Skin of body (tissue), 2 donors: ENCODE measurements around the gene PTPRN2. TPM values are rescaled to one million over a fixed set of nuclear protein-coding genes. Genes with fewer than 3 reads are reported as not detected.

Source experiments
- DNase-seq: peaks from one replicate; lab custom pipeline; 2025; lab: John Stamatoyannopoulos, UW
- total RNA-seq: library from RNA; depleted of rRNA; stranded (reverse); fragments of >200 nt; gene quantifications from one replicate; pipeline ENCODE4 v1.2.3, GENCODE V29; 2014

PTPRN2 gene
- total RNA-seq, 1 donor from 2014 or later = 0.99 TPM

DNA sequence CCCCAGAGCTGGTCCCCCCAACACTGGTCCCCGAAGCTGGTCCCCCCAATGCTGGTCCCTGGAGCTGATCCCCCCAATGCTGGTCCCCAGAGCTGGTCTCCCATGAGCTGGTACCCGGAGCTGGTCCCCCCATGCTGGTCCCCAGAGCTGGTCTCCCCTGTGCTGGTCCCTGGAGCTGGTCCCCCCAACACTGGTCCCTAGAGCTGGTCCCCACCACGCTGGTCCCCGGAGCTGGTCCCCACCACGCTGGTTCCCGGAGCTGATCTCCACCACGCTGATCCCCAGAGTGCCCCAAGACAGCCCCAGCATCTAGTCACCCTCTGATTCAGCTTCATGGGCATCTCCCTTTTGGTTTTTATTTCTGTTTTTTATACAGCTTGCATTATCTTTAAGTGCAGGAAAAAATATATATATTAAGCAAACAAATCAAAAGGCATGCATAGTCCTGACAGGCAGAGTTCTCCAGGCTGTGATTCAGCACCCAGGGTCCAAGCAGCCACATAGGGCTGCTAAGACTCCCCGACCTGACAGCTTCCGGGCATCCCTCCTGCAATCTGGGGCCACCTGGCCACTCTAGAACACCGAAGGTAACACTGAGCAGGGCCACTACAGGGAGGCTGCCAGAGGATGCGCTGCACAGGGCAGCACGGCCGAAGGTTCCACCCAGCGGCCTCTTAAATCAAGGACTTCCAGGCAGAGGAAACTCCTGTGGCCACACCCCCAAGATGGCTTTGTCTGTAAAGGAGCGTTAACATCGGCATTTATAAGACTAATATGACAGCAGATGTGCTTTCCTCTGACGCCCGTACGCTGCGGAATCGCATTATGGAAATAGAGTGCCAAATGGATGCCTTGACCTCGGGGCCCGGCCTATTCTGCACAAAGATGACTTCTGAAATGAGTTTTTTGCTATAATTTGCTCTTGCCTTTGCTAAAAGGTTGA lies 215.0 kb downstream of the PTPRN2 start:
- DNase-seq = no peak

DNA sequence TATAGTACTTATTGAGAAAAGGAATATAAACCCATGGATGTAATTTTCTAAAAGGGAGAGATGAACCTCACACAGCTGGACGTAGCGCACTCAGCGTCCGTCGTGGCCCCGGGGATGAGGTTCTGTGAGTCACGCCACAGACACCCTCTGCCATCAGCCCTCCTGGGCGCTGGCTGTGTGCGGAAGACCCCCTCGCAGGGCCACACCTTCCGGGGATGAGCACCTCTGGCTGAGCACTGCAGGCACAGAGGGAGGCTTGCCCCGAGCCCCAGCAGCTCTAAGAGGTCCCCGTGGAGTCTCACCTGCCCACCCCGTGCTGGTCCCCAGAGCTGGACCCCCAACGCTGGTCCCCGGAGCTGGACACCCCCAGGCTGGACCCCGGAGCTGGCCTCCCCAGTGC lies 215.8 kb downstream of the PTPRN2 start:
- no peak for DNase-seq

DNA sequence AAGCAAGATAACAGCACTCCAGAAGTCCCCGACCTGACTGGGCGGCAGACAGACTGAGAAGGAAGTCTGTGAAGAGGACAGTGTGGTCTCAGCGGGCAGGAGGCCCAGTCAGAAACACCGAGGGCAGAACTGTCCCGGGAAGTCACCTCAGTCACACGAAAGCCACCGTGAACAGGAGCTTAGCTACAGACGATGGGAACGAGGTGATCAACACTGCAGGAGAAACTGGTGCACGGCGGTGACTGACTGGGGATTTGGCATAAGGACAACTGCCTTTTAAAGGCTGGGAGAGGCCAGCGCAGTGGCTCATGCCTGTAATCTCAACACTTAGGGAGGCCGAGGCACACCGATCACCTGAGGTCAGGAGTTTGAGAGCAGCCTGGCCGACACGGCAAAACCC lies 217.8 kb downstream of the PTPRN2 start:
- DNase-seq = no peak

DNA sequence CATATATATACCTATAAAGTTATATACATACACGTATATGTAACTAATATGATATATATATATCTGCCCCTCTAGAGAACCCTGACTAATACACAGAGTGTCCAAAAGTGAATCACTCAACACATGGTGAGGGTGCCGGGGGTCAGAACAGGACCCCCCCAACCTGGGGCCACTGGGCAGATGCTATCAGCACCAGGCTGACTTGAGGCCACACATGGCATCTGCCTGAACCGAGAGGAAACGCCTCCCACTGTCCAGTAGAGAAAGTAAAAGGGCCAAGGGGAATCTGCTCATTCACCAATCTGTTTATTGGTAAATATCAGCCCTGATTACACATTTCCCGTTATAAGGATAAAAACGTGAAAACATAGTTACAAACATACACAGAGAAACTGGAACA lies 218.3 kb downstream of the PTPRN2 start:
- no peak for DNase-seq

DNA sequence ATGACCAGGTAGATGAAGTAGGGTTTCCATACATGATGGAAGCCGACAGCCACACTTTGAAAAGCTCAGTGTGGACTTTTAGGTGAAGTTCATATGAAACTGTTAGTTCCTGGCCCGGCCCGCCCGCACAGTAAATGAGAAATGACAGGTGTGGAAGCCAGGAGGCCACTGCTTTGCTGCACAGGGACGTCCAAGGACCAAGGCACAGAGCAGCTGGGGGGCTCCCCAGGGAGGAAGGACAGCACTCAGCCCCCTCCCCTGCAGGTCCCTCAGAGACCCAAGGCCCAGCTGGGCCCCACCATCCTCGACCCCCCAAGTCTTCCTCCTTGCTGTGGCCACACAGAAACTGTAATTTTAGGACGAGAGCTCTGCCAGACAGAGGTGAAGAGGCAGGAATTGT lies 219.2 kb downstream of the PTPRN2 start:
- no peak for DNase-seq

DNA sequence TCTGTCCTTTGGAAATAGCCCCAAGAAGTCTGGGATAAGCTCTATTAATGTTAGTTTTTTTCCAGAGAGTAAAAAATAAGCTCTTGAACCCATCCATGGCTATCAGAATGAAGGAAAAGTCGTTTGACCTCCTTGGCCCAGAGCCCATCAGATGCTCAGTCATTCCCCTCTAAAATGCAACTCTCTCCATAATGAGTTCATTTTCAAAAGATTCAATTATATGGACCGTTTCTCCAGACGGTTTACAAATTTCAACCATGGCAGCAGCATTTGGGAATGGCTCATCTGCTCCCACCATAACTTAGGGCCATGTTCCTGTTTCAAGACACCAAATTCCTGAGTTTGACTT lies 220.0 kb downstream of the PTPRN2 start:
- no peak for DNase-seq

DNA sequence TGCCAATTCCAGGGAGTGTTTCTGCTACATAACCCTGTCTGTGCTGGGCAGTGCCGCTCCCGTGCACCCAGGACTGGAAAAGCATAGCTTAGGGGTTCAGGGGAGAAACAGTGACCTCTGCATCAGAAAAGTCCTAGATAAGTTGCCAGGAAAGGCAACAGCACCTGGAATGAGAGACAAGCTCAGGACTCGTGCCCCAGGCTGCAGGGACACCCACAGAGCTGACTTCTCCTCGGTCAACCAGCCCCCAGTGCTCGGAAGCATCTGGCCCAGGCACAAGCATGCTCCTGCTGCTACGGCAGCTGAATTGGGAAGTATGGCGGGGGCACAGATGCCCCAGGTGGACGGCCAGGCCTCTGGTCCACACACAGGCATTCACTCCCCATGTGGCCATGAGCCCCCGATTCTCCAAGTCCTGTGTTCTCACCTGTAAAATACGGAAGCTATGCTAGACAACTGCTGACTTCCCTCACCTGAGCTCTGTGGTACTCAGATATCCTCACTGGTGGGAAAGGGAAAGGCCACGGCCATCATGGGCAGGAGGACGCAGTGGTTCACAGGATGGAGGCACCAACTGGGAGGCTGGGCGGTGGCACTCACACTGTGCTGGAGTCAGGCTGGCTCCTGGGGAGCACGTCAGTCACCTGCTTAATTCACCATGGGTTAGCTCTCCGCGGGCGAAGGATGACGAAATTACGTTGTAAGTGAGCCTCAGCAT lies 220.5 kb downstream of the PTPRN2 start:
- no peak for DNase-seq

DNA sequence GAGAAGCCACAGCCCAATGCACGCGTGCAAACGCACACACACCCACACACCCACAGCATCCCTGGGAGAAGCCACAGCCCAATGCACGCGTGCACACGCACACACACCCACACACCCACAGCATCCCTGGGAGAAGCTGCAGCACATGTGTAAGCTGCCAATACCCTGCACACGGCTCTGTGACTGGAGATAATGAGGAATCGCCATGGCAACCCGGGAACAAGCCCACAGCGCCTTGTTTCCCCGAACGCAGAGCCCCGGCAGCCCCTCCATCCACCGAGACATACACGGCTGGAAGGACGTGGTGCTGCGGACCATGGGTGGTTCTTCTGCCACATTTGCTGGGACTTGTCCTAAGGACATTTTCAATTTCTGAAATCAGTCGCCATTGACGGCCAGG lies 221.3 kb downstream of the PTPRN2 start:
- no peak for DNase-seq

DNA sequence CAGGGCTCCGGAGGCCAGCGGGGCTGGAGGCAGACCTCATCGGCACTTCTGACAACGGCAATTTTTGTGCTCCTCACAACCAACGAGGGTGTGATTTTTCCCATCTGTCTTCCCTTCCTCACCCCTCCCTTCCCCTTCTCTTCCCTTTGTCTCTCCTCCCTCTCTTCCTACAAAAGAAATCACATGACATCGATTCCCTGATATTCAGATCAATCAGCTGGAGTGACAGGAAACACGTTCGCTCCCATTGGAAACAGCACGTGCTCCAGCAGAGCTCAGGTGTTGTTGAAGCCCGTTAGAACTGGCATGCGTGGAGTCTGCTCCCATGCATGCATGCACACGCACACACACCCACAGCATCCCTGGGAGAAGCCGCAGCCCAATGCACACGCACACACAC lies 222.4 kb downstream of the PTPRN2 start:
- DNase-seq = no peak

DNA sequence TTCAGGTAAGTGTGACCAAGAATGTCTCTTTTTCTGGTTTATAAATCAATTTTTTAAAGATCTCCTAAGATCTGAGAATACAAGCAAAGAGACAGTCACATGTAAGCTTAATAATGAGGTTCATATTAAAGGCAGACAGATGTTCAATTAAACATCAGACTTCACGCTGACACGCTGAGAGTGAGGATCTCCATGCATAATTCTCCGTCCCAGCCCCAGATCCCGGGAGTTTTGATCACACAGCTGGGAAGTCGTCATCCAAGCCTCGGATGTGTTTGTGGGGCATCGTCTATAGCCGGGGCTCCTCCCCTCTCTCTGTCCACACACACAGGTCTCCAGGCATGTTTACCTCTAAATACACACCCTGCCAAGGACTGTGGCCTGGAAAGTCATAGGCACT lies 223.2 kb downstream of the PTPRN2 start:
- no peak for DNase-seq

DNA sequence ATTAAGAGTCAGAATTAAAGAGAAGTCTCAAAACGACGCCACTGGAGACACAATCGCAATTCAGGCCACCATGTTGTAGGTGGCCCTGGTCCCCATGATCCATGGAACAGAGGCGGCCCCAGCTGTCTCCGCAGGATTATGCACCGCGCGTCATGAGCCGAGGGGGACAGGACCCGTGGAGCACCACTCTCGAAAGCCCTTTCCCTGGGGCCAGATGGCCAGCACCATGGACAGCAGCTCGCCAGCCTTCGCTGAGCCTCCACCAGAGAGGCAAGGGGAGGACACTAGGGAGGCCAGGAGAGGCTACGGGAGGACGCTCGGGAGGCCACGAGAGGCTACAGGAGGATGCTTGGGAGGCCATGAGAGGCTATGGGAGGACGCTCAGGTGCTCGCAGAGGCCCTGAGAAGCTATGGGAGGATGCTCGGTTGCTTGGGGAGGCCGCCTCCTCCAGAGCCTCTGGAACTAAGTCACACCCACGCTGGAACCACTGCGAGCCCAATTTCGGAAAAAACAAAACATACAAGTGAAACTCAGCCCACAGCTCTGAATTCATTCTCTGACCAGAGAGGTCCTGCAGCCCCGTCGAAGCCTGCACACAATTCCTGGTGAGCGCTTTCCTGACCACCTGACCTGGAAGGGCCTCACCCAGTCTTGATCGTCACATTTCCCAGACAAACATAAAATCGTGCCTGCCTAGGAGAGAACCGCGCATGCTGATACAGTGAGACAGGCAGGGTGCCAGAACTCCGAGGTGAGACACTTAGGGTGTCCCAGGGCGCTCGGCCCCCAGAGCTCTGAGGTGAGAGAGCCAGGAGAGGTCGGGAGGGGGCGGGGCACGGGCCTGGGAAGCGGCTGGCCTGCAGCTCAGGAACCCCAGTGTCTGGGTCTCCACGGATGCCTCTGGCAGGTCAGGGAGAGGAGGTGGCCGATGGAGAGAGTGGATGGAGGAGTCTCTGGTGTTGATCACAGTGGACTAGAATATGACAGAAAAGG lies 224.4 kb downstream of the PTPRN2 start:
- no peak for DNase-seq

DNA sequence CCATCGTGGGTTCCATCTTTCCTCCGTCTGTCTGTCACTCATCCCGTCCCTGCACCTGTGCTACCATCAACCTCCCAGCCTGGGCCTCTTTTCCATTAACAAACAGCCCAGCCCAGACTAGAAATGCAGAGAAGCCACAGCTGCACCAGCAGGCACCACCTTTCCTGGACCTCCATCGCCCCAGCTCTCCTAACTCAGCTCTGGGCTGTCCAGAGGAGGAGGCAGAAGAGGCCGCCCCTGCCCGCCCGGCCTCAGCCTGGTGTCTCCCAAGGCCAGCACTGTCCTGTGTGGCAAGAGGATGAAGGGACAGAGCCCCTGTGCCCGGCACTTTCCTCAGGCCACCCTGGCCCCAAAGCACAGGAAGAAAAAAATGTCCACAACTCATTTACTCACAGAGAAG lies 225.6 kb downstream of the PTPRN2 start:
- DNase-seq = no peak

DNA sequence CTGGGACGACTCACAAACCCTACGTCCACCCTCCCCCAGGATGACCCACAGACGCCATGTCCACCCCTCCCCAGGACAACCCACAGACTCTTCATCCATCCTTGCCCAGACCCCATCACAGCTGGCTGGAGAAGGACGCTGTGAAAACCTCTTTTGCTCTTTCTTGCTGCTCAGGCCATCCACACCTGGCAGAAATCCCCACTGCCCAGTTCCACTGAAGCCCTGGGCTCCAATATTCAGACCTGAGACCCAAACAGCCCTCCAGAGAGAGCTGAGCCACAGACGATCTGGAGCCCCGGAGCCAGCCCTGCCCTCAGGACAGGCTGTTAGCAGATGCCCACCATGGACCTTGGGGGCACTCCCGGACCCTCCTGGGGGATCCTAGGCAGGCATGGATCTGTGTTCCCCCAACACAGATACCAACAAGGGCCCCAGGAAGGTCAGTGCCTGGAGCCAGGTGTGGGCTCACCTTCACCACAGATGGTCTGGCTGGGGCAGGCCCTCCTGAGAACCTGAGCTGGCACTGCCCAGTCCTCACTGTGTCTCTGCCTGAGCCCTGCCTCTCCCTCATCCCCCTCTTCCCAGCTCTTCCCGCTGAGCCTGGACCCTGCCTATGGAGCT lies 226.2 kb downstream of the PTPRN2 start:
- DNase-seq = no peak

DNA sequence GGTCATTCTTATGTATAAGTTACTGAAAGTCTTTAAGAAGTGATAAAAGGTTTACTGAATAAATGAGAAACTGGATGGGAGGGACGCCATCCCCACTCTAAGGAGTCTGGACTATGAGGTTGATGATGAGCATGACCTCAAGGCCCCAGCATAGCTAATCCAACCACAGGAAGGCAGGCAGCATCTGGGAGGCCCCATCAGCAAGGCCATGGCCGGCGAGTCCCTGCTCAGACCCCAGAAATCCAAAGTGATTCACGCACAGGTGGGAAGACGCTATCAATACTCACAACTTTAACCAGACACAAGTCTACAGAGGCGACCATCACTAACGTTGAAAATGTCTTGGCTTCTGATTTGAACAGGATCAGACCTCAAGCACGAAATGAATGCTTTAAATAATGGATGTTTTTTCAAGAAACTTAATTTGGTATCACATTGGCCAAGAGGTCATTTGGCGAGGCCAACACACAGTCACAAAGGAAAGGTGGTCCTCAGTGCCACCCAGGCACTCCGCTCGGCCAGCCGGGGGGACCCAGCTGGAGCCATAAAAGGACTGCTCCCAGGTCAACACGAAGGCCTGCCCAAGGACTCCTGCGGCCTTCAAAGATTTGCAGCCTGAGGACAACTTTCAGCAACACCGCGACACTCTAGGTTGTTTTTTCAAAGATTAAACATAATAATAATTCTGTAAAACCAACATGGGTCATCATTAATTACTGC lies 228.5 kb downstream of the PTPRN2 start:
- DNase-seq = no peak

DNA sequence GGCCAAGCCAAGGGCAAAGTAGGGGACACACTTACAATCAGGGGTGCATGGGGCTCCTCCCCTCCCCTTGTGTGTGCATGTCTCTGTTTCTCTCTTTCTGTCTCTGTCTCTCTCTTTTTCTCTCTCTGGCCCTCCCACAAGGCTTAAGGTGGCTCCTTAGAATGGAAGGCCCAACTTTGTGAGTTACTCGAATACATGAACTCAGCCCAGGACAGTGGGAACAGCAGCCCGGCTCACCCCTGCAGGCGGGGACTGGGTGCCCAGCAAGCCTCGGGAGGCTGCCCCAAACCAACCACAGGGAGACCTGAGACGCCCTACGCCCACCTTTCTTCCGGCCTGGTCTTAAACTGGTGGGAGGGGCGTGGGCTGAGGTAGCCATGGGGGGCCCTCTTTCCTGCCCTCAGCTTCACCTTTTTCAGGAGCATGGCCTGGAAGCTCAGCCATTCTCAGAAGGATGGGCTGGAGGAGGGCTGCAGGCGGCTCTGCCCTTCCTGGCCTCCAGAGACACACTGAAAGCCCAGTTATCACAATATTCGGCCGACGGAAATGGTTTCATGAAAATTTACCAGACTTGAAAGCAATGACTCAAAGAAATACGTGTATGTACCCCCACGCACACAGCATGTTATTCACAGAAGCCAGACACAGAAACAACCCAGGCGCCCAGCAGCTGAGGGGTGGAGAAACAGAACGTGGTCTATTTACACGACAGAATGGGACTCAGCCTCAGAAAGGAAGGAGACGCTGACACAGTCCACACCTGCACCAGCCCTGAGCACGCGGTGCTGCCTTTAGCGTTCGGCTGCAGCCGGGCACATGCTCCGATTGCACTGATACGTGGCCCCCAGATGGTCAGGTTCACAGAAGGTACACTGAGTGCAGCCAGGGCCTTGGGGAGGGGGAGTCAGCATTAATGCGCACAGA lies 229.5 kb downstream of the PTPRN2 start:
- DNase-seq = no peak

DNA sequence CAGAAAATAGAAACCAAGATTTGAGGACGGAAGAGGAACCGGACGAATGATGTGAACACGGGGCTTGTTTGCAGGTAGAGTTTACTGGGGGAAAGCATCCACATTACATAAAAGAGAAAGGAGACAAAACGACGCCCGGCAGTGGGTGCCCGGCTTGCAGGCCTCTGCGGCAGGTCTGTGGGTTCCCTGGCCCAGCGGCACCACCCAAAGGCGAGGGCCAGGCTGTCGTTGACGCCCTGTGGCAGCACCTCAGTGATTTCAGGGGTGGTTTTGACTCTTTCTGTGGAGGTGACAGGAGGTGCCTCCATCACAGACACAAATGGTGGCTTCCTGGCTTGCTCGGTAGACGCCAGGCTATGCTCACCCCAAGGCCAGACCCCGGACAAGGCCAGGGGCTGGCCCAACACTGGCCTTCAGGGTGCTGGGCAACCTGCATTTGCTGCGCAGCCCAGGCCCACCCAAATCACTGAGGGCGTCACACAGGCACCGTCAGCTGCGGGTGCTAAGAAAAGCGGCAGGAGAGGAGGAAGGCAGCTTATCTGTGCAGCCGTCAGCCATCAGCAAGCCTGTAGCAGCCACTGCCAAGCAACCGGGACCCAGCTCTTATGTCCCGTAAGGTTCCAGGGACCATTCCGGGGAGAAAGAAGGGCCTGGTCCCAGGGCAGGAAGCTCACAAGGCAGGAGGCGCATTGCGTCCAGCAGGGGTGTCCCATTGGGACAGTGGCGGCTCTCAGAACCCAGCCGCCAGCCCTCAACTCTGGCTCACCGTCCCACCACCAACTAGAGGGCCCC lies 230.3 kb downstream of the PTPRN2 start:
- DNase-seq = no peak

DNA sequence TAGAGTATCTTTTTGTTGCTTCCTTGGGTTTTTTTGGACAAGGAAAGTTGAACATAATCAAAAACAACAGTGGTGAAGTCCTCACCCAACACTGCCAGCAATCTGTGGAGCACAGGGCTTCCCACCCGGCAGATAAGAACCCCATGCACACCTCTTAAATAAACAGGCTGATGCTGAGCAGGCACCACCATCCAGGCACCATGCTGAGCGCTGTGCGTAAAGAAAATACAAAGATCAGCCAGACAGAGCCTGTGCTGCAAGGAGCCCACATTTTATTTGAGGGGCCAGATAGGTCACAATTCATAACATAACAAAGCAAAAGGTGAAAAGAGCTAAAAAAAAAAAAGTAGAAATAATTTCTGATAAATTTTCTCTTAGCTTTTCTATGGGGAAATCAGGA lies 231.2 kb downstream of the PTPRN2 start:
- no peak for DNase-seq

DNA sequence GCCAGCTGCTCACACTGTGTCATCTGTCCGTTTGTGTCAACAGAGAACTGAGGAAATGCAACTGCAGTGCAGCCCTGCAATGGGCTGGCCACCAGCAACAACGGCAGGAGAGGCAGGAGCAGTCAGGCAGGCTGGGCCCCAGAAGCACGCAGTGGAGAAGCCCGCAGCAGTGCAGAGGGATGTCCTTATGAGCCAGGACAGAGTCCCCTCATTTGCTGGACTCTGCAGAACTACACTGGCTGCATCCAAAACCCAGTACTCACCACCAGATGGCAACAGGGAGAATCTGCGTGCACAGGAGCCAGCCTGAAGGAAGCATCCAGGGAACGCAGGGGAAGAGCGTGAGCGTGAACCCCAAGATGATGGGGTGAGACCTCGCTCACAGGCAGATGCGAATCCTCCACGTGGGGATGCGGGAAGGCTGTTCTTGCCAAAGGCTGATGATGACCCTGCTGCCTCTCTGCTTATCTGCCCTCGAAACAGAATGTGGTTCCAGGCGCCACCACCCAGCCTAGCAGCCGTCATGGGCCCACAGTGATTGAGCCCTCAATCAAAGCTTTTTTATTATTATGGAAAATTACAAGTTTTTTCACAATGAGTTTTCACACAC lies 232.1 kb downstream of the PTPRN2 start:
- no peak for DNase-seq
